HG03039 (cell line): ENCODE data around the gene FMO2.

Experiments used
- ATAC-seq: cut with Tn5 transposase; IDR thresholded peaks from one replicate; pipeline ENCODE4 v1.9.1; 2021; ENCODE audit warnings: mild to moderate bottlenecking, moderate library complexity; ENCODE audit not compliant: unreplicated experiment

Gene FMO2

GRCh38 chr1:171174560-171175294, 10.4 kb upstream of the FMO2 start:
- no peak for ATAC-seq

- ATAC-seq = no peak
Observed at GRCh38 chr1:171177261-171177660, 7.8 kb upstream of the FMO2 start.

- no peak for ATAC-seq
Observed at GRCh38 chr1:171179318-171180227, 5.5 kb upstream of the FMO2 start.

GRCh38 chr1:171180670-171181069, 4.4 kb upstream of the FMO2 start:
- no peak for ATAC-seq

- no peak for ATAC-seq
Observed at GRCh38 chr1:171188388-171189266, 3.5 kb downstream of the FMO2 start.

GRCh38 chr1:171191992-171192391, 6.9 kb downstream of the FMO2 start:
- no peak for ATAC-seq

GRCh38 chr1:171195767-171196166, 10.7 kb downstream of the FMO2 start:
- ATAC-seq = no peak

GRCh38 chr1:171196351-171196750, 11.3 kb downstream of the FMO2 start:
- no peak for ATAC-seq

GRCh38 chr1:171198081-171198480, 13.0 kb downstream of the FMO2 start:
- ATAC-seq = no peak

GRCh38 chr1:171204296-171204695, 19.2 kb downstream of the FMO2 start:
- no peak for ATAC-seq

GRCh38 chr1:171206204-171206977, 21.3 kb downstream of the FMO2 start:
- ATAC-seq = no peak

GRCh38 chr1:171206978-171207355, 21.9 kb downstream of the FMO2 start:
- no peak for ATAC-seq

- no peak for ATAC-seq
Observed at GRCh38 chr1:171207377-171207776, 22.3 kb downstream of the FMO2 start.

GRCh38 chr1:171210355-171210754, 25.3 kb downstream of the FMO2 start:
- ATAC-seq = no peak

- no peak for ATAC-seq
Observed at GRCh38 chr1:171212607-171213351, 27.7 kb downstream of the FMO2 start.

GRCh38 chr1:171213559-171214454, 28.7 kb downstream of the FMO2 start:
- no peak for ATAC-seq

GRCh38 chr1:171217658-171218443, 32.8 kb downstream of the FMO2 start:
- ATAC-seq = no peak

GRCh38 chr1:171218661-171219060, 33.6 kb downstream of the FMO2 start:
- ATAC-seq = no peak
